ENCODE measurements around the gene DHRS9. TPM values are rescaled to one million over a fixed set of nuclear protein-coding genes. Genes with fewer than 3 reads are reported as not detected.

Gene DHRS9
- polyA plus RNA-seq, 3 donors from 2014 or later: 0.31 TPM; not detected in 2

- no peak for DNase-seq
- H3K4me3 Mint-ChIP-seq: no peak overlapping the region
- no peaks in the 10 kb centered on the region for H3K4me1 Mint-ChIP-seq
- H3K9me3 Mint-ChIP-seq: no peaks in the 10 kb centered on the region
- H3K36me3 Mint-ChIP-seq: no peaks in the 10 kb centered on the region
- H3K27ac Mint-ChIP-seq: no peak overlapping the region
- peaks cover 0 to 2% (median 2%) of the 10 kb centered on the region in 3 donors for H3K27me3 Mint-ChIP-seq (ENCODE audit: low read depth in 3 of 3)
Observed at GRCh38 chr2:169139993-169140767, 70.8 kb downstream of the DHRS9 start.

GRCh38 chr2:169141713-169142352 lies 72.5 kb downstream of the DHRS9 start:
- Mint-ChIP-seq H3K36me3 (no peaks in the 10 kb centered on the region), H3K4me1 (no peaks in the 10 kb centered on the region), H3K27me3 (ENCODE audit: low read depth in 3 of 3) (peaks cover 0 to 2% (median 2%) of the 10 kb centered on the region in 3 donors), H3K9me3 (no peaks in the 10 kb centered on the region), H3K4me3 (no peak overlapping the region), H3K27ac (no peak overlapping the region)
- peak; percentile 36 to 50 (median 48) for DNase-seq

GRCh38 chr2:169143998-169144397 lies 74.6 kb downstream of the DHRS9 start:
- H3K9me3 Mint-ChIP-seq: no peaks in the 10 kb centered on the region
- H3K36me3 Mint-ChIP-seq: no peaks in the 10 kb centered on the region
- peaks cover 2 to 3% (median 2%) of the 10 kb centered on the region in 3 donors for H3K27me3 Mint-ChIP-seq (ENCODE audit: low read depth in 3 of 3)
- H3K4me1 Mint-ChIP-seq: no peaks in the 10 kb centered on the region
- no peak for DNase-seq
- no peak overlapping the region for H3K27ac Mint-ChIP-seq
- H3K4me3 Mint-ChIP-seq: no peak overlapping the region

Other genes starting within 250 kb of the DHRS9 start
- 1 to 10 TPM in 1 of 3 donors, under 1 TPM in 1, not detected in 1; 0.39 to 1.7 TPM for gene SPC25, start 179.1 kb upstream of the DHRS9 start, polyA plus RNA-seq
- not detected for gene G6PC2, start 168.3 kb upstream of the DHRS9 start, polyA plus RNA-seq
- not detected for gene ABCB11, start 38.2 kb upstream of the DHRS9 start, polyA plus RNA-seq